Thymus (tissue), 11 donors: ENCODE results near the gene RNF157. TPM values are rescaled to one million over a fixed set of nuclear protein-coding genes. Genes with fewer than 3 reads are reported as not detected.

ENCODE experiments used
- DNase-seq, 9 donors: peaks; one replicate each; pipeline ENCODE4 v3.0.0-alpha.2; 2013; ENCODE audit warnings: low spot score in 9 of 9, low read depth in 6 of 9, missing footprints in 1 of 9
- H3K27ac ChIP-seq, 2 donors: one replicate each; pipeline ENCODE4 v1.5.1; 2013; ENCODE audit warnings: control low read depth in 1 of 2, low read depth in 1 of 2, low read length in 1 of 2, mild to moderate bottlenecking in 1 of 2, moderate library complexity in 1 of 2
- H3K27me3 ChIP-seq, 2 donors: one replicate each; pipeline ENCODE4 v1.5.1; 2013; ENCODE audit warnings: low read length in 1 of 2; ENCODE audit not compliant: control insufficient read depth in 2 of 2, insufficient read depth in 1 of 2
- H3K36me3 ChIP-seq, 2 donors: one replicate each; pipeline ENCODE4 v1.5.1; 2013; ENCODE audit warnings: low read length in 1 of 2, mild to moderate bottlenecking in 1 of 2, moderate library complexity in 1 of 2; ENCODE audit not compliant: control insufficient read depth in 2 of 2, insufficient read depth in 2 of 2
- H3K4me1 ChIP-seq, 2 donors: one replicate each; pipeline ENCODE4 v1.5.1; 2013; ENCODE audit warnings: low read length in 2 of 2; ENCODE audit not compliant: control insufficient read depth in 2 of 2, insufficient read depth in 2 of 2
- H3K4me3 ChIP-seq, 2 donors: one replicate each; pipeline ENCODE4 v1.5.1; 2013; ENCODE audit warnings: low read length in 2 of 2, control low read depth in 1 of 2, mild to moderate bottlenecking in 1 of 2
- H3K9me3 ChIP-seq, 2 donors: one replicate each; pipeline ENCODE4 v1.5.1; 2013; ENCODE audit warnings: low read length in 1 of 2, mild to moderate bottlenecking in 1 of 2; ENCODE audit not compliant: control insufficient read depth in 2 of 2, insufficient read depth in 1 of 2
- WGBS: extraction: QIAGEN DNeasy Blood & Tissue Kit; methylation state at CpG from one replicate; pipeline ENCODE4 v1.1.7; 2013; 5-methylcytosine and 5-hydroxymethylcytosine counted together
- polyA plus RNA-seq: library from polyadenylated mRNA; stranded (reverse); fragments of 200-250 nt; gene quantifications from one replicate; pipeline ENCODE4 v1.2.3, GENCODE V29; 2013
- total RNA-seq: library from RNA; stranded (reverse); fragments of 120-200 nt; gene quantifications from one replicate; pipeline ENCODE4 v1.2.4, GENCODE V29; 2013
- donor health status: healthy.

RNF157 gene
- total and polyA plus RNA-seq, 2 donors, result 0.61 to 1.6 TPM

DNA sequence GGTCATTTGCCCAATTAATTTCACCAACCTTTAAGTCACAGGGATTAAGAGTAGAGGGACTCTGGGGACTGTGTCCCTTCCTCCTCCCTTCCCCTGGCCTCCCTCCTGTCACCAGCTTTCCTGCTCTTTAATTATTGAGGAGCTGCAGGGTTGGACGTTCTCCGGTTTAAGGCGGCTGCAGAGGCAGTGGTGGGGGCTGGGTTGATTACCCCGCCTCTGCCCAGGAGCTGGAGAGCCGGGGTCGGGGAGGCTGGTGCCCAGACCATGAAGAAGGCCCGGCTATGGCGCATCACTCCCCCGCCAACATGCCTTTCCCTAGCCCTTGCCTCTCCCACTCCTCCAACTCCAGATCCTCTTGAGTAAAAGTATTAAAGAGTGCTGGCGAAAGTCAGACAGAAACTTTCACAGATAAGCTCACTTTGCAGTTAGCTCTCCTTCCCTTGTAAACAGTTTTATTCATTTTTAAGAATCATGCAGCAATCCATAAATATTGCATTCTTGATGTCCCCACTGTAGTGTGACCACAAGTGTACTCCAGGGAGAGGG lies 98.2 kb downstream of the RNF157 start:
- 85% methylated on average over 10 of the region's 10 CpGs for WGBS
- Histone ChIP-seq H3K4me3 (no peak overlapping the region), H3K27ac (no peak overlapping the region), H3K4me1 (peaks cover 19 to 70% of the 10 kb centered on the region in 2 donors), H3K27me3 (peaks cover 26 to 56% of the 10 kb centered on the region in 2 donors), H3K36me3 (no peaks in the 10 kb centered on the region), H3K9me3 (peaks cover 0 to 15% of the 10 kb centered on the region in 2 donors)
- no peak for DNase-seq

DNA sequence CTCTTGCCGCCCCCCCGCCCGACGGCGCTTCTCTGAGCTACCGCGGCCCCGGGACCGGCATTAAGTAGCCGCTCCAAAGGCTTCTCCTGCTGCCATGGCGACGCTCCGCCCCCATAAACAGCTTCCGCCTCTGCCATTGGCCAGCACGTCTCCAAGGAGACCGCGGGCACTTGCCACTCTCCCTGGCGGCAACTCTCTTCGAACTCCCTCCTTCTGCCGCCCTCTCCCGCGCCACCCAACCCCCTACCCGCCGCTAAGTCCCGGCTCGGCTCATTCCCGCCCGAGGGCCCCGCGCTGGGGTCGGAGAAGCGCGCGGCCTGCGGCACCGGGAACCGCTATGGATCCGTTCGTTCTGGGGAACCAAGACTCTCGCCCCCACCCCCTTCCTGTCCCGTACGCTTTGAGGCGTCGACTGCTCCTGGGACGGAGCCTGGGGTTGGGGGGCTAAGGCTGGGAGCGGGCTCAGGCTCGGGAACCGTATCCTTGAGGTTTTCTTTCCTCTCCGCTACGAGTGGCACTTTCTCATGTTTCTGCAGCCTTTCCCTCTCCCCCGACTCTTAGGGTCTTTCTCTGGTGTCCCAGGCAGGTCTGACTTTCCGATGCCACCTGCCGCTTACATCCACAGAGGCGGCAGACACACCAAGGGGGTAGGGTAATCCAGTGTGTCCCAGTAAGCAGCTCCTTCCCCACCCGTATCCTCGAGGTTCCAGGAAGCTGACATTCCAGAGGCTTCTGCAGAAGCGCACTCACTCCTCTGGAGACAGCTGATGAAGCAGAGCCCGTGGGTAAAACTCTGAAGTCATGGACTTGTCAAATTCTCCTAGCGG lies 98.9 kb downstream of the RNF157 start, which contains the start of gene FOXJ1:
FOXJ1 (minus strand) TSS at position 34 of the 827 bp plus-strand sequence. CDS start 850 bp downstream, outside the sequence.
- H3K4me3 ChIP-seq, result peak within 1 kb of the TSS; percentile 42 to 46
- WGBS, result 11% methylated on average over 59 of the region's 59 CpGs
- no peaks in the 10 kb centered on the region for H3K36me3 ChIP-seq
- peaks cover 0 to 15% of the 10 kb centered on the region in 2 donors for H3K9me3 ChIP-seq
- peaks cover 26 to 63% of the 10 kb centered on the region in 2 donors for H3K27me3 ChIP-seq
- H3K4me1 ChIP-seq, result peaks cover 19 to 68% of the 10 kb centered on the region in 2 donors
- peak; percentile 81 to 95 (median 90) for DNase-seq
- no peak within 1 kb of the TSS for H3K27ac ChIP-seq

- H3K36me3 ChIP-seq, result no peaks in the 10 kb centered on the region
- peaks cover 0 to 11% of the 10 kb centered on the region in 2 donors for H3K9me3 ChIP-seq
- H3K27me3 ChIP-seq, result peaks cover 26 to 70% of the 10 kb centered on the region in 2 donors
- peaks cover 17 to 63% of the 10 kb centered on the region in 2 donors for H3K4me1 ChIP-seq
- no peak overlapping the region for H3K27ac ChIP-seq
- no peak for DNase-seq
- H3K4me3 ChIP-seq, result peak overlapping the region; percentile 42 to 46
- WGBS, result 4% methylated on average over 24 of the region's 24 CpGs
Measured at GRCh38 chr17:76140661-76141211, 99.6 kb downstream of the RNF157 start.

GRCh38 chr17:76139801-76140660 lies 100.3 kb downstream of the RNF157 start:
- peaks cover 26 to 77% of the 10 kb centered on the region in 2 donors for H3K27me3 ChIP-seq
- peaks cover 12 to 62% of the 10 kb centered on the region in 2 donors for H3K4me1 ChIP-seq
- no peaks in the 10 kb centered on the region for H3K36me3 ChIP-seq
- WGBS, result 18% methylated on average over 78 of the region's 78 CpGs
- DNase-seq, result peak in 3 of 9 donors; percentile 36 to 46 (median 41)
- H3K4me3 ChIP-seq, result peak overlapping the region in 1 of 2 donors; percentile 6
- no peak overlapping the region for H3K27ac ChIP-seq
- peaks cover 0 to 11% of the 10 kb centered on the region in 2 donors for H3K9me3 ChIP-seq

GRCh38 chr17:76138896-76139752 lies 101.2 kb downstream of the RNF157 start:
- DNase-seq, result no peak
- Histone ChIP-seq H3K9me3 (peaks cover 0 to 11% of the 10 kb centered on the region in 2 donors), H3K27me3 (peaks cover 26 to 80% of the 10 kb centered on the region in 2 donors), H3K4me1 (peaks cover 12 to 56% of the 10 kb centered on the region in 2 donors), H3K27ac (no peak overlapping the region), H3K36me3 (no peaks in the 10 kb centered on the region), H3K4me3 (no peak overlapping the region)
- 95% methylated on average over 15 of the region's 15 CpGs for WGBS

GRCh38 chr17:76138234-76138895 lies 101.9 kb downstream of the RNF157 start:
- H3K9me3 ChIP-seq, result peaks cover 0 to 11% of the 10 kb centered on the region in 2 donors
- H3K4me1 ChIP-seq, result peaks cover 12 to 49% of the 10 kb centered on the region in 2 donors
- no peak for DNase-seq
- no peak overlapping the region for H3K4me3 ChIP-seq
- no peaks in the 10 kb centered on the region for H3K36me3 ChIP-seq
- no peak overlapping the region for H3K27ac ChIP-seq
- peaks cover 26 to 83% of the 10 kb centered on the region in 2 donors for H3K27me3 ChIP-seq
- 92% methylated on average over 23 of the region's 23 CpGs for WGBS

- Histone ChIP-seq H3K36me3 (no peaks in the 10 kb centered on the region), H3K4me1 (peaks cover 12 to 42% of the 10 kb centered on the region in 2 donors), H3K4me3 (no peak overlapping the region), H3K27ac (no peak overlapping the region), H3K9me3 (peaks cover 0 to 11% of the 10 kb centered on the region in 2 donors), H3K27me3 (peaks cover 26 to 81% of the 10 kb centered on the region in 2 donors)
- DNase-seq, result no peak
- 86% methylated on average over 54 of the region's 54 CpGs for WGBS
Measured at GRCh38 chr17:76137351-76138233, 102.7 kb downstream of the RNF157 start.
